Measurements from ENCODE around the gene LCP2. TPM values are rescaled to one million over a fixed set of nuclear protein-coding genes. Genes with fewer than 3 reads are reported as not detected.

The LCP2 gene
- total RNA-seq, 1 donor from 2014 or later, result 283 TPM

GRCh38 chr5:170270293-170271069 lies 27.1 kb downstream of the LCP2 start:
- H3K27ac Mint-ChIP-seq, result peak overlapping the region; percentile 73
- no peaks in the 10 kb centered on the region for H3K27me3 Mint-ChIP-seq
- peak; percentile 58 for DNase-seq
- peaks cover 87% of the 10 kb centered on the region for H3K4me1 Mint-ChIP-seq
- peaks cover 91% of the 10 kb centered on the region for H3K36me3 Mint-ChIP-seq (ENCODE audit: low read depth)
- no peaks in the 10 kb centered on the region for H3K9me3 Mint-ChIP-seq
- intact Hi-C loops (cut with micrococcal nuclease), result loop anchor here (10.0 kb wide), 1 partner anchor 616 kb away; no protein-coding TSS in a partner anchor
- peak overlapping the region; percentile 38 for H3K4me3 Mint-ChIP-seq

DNA sequence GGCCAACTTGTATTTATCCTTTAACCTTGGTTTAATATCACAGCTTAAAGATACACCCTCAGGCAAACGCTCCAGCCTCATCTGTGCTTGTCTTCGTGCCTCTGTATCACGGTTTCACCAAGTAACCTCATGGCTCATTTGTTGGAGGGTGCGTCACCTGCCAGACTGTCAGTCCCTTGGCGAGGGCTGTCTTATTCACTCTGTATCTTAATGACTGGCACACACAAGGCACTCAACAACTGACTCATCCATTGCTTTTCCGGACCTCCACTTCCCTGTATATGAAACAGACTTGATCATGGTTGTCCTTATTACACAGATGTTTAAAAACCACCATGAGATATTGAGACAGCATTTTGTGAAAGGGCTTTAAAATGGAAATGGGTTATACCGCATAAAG lies 28.0 kb downstream of the LCP2 start:
- peaks cover 87% of the 10 kb centered on the region for H3K36me3 Mint-ChIP-seq (ENCODE audit: low read depth)
- peak overlapping the region; percentile 83 for H3K27ac Mint-ChIP-seq
- no peaks in the 10 kb centered on the region for H3K27me3 Mint-ChIP-seq
- intact Hi-C loops (cut with micrococcal nuclease), result loop anchor here (5.0 kb wide), 2 partner anchors 33 to 153 kb away; no protein-coding TSS in a partner anchor
- peaks cover 81% of the 10 kb centered on the region for H3K4me1 Mint-ChIP-seq
- peak overlapping the region; percentile 56 for H3K4me3 Mint-ChIP-seq
- peak; percentile 70 for DNase-seq
- H3K9me3 Mint-ChIP-seq, result no peaks in the 10 kb centered on the region

GRCh38 chr5:170268884-170269283 lies 28.7 kb downstream of the LCP2 start:
- intact Hi-C loops (cut with micrococcal nuclease), result loop anchor here (1.0 to 5.0 kb wide), 3 partner anchors 33 to 153 kb away; no protein-coding TSS in a partner anchor
- H3K36me3 Mint-ChIP-seq (ENCODE audit: low read depth), result peaks cover 86% of the 10 kb centered on the region
- DNase-seq, result peak; percentile 62
- H3K9me3 Mint-ChIP-seq, result no peaks in the 10 kb centered on the region
- H3K27ac Mint-ChIP-seq, result peak overlapping the region; percentile 83
- no peaks in the 10 kb centered on the region for H3K27me3 Mint-ChIP-seq
- H3K4me1 Mint-ChIP-seq, result peaks cover 80% of the 10 kb centered on the region
- H3K4me3 Mint-ChIP-seq, result peak overlapping the region; percentile 26

- intact Hi-C loops (cut with micrococcal nuclease), result loop anchor here (1.0 to 5.0 kb wide), 3 partner anchors 34 to 154 kb away; no protein-coding TSS in a partner anchor
- Mint-ChIP-seq H3K9me3 (no peaks in the 10 kb centered on the region), H3K27ac (peak overlapping the region; percentile 77), H3K36me3 (ENCODE audit: low read depth) (peaks cover 87% of the 10 kb centered on the region), H3K4me1 (peaks cover 80% of the 10 kb centered on the region), H3K27me3 (no peaks in the 10 kb centered on the region), H3K4me3 (peak overlapping the region; percentile 73)
- DNase-seq, result peak; percentile 56
These were observed 29.4 kb downstream of the LCP2 start for GRCh38 chr5:170268153-170268689.

DNA sequence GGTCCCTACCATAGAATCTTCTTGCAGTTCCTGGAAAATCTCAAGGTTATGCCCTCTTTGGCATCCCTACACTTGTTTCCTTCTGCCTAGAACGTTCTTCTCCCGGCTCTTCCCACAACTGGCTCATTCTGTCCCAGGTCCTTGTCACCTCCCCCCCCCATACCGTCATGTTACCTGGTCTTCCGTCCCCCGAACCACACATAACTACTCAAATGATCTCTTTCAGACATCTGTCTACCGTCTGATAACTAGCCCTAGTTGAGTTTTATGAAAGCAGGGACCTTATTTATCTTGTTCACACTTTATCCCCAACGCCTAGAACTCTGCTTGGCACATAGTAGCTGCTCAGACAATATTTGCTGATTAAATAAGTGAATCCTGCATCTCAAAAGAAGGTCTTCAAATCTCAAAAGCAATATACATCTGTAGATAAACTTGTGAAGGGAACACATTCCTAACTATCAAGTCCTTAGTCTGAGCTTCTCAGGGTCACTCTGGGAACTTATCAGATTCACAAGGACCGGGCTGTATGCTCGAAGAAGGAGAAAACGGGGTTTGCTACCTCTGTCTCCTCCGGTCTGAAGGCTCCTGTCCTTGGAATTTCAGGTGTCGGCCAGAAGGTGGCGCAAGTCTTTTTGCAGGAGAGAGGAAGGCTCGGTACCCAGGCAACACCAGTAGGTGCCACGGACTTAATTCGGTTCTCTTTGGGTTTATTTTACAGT lies 30.0 kb downstream of the LCP2 start:
- DNase-seq, result peak; percentile 93
- Mint-ChIP-seq H3K4me1 (peaks cover 79% of the 10 kb centered on the region), H3K27me3 (no peaks in the 10 kb centered on the region), H3K4me3 (peak overlapping the region; percentile 73), H3K36me3 (ENCODE audit: low read depth) (peaks cover 86% of the 10 kb centered on the region), H3K27ac (peak overlapping the region; percentile 77), H3K9me3 (no peaks in the 10 kb centered on the region)
- intact Hi-C loops (cut with micrococcal nuclease), result loop anchor here (1.0 to 5.0 kb wide), 4 partner anchors 35 to 155 kb away; no protein-coding TSS in a partner anchor

- peaks cover 88% of the 10 kb centered on the region for H3K36me3 Mint-ChIP-seq (ENCODE audit: low read depth)
- DNase-seq, result peak; percentile 78
- intact Hi-C loops (cut with micrococcal nuclease), result loop anchor here (1.0 to 5.0 kb wide), 6 partner anchors 8 to 156 kb away; no protein-coding TSS in a partner anchor
- H3K27ac Mint-ChIP-seq, result peak overlapping the region; percentile 77
- H3K4me1 Mint-ChIP-seq, result peaks cover 82% of the 10 kb centered on the region
- H3K27me3 Mint-ChIP-seq, result no peaks in the 10 kb centered on the region
- peak overlapping the region; percentile 73 for H3K4me3 Mint-ChIP-seq
- H3K9me3 Mint-ChIP-seq, result no peaks in the 10 kb centered on the region
These were observed 30.8 kb downstream of the LCP2 start for GRCh38 chr5:170266570-170267381.

DNA sequence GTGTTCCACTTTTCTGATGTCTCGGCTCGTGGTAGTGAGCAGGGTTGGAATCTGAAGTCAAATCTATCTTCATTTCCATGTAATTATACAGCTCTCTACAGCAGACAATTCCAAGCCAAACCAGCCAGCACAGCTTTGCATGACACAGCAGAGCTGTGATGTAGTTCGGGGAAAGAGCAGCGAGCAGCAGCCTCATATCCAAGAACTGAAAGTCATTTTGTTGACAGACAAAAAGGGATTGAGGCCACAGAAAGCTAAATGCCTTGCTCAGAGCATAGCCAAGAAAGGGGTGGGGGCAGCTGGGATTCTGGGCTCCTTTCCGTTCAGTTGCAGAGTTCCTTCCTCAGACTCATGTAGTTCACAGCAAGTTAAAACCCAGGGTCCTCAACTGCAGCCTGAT lies 32.1 kb downstream of the LCP2 start:
- no peaks in the 10 kb centered on the region for H3K9me3 Mint-ChIP-seq
- peaks cover 88% of the 10 kb centered on the region for H3K36me3 Mint-ChIP-seq (ENCODE audit: low read depth)
- H3K27ac Mint-ChIP-seq, result peak overlapping the region; percentile 30
- H3K4me3 Mint-ChIP-seq, result no peak overlapping the region
- H3K4me1 Mint-ChIP-seq, result peaks cover 81% of the 10 kb centered on the region
- no peak for DNase-seq
- H3K27me3 Mint-ChIP-seq, result no peaks in the 10 kb centered on the region
- intact Hi-C loops (cut with micrococcal nuclease), result loop anchor here (5.0 kb wide), 2 partner anchors 37 to 157 kb away; no protein-coding TSS in a partner anchor

- DNase-seq, result no peak
- intact Hi-C loops (cut with micrococcal nuclease), result loop anchor here (2.0 kb wide), 1 partner anchor 15 kb away; no protein-coding TSS in a partner anchor
- H3K4me3 Mint-ChIP-seq, result peak overlapping the region; percentile 29
- peak overlapping the region; percentile 75 for H3K27ac Mint-ChIP-seq
- peaks cover 90% of the 10 kb centered on the region for H3K36me3 Mint-ChIP-seq (ENCODE audit: low read depth)
- H3K27me3 Mint-ChIP-seq, result no peaks in the 10 kb centered on the region
- H3K9me3 Mint-ChIP-seq, result no peaks in the 10 kb centered on the region
- H3K4me1 Mint-ChIP-seq, result peaks cover 81% of the 10 kb centered on the region
These were observed 33.7 kb downstream of the LCP2 start for GRCh38 chr5:170263906-170264305.

- H3K27ac Mint-ChIP-seq, result peak overlapping the region; percentile 89
- peak overlapping the region; percentile 65 for H3K4me3 Mint-ChIP-seq
- DNase-seq, result peak; percentile 86
- intact Hi-C loops (cut with micrococcal nuclease), result loop anchor here (1.0 to 2.0 kb wide), 2 partner anchors 9 to 16 kb away; no protein-coding TSS in a partner anchor
- H3K36me3 Mint-ChIP-seq (ENCODE audit: low read depth), result peaks cover 91% of the 10 kb centered on the region
- peaks cover 82% of the 10 kb centered on the region for H3K4me1 Mint-ChIP-seq
- H3K9me3 Mint-ChIP-seq, result no peaks in the 10 kb centered on the region
- H3K27me3 Mint-ChIP-seq, result no peaks in the 10 kb centered on the region
These were observed 35.2 kb downstream of the LCP2 start for GRCh38 chr5:170262061-170263045.

GRCh38 chr5:170261528-170262043 lies 36.0 kb downstream of the LCP2 start:
- no peaks in the 10 kb centered on the region for H3K9me3 Mint-ChIP-seq
- peak overlapping the region; percentile 65 for H3K4me3 Mint-ChIP-seq
- intact Hi-C loops (cut with micrococcal nuclease), result loop anchor here (1.0 to 2.0 kb wide), 2 partner anchors 8 to 17 kb away; no protein-coding TSS in a partner anchor
- peaks cover 91% of the 10 kb centered on the region for H3K36me3 Mint-ChIP-seq (ENCODE audit: low read depth)
- no peak for DNase-seq
- peaks cover 80% of the 10 kb centered on the region for H3K4me1 Mint-ChIP-seq
- H3K27ac Mint-ChIP-seq, result peak overlapping the region; percentile 89
- no peaks in the 10 kb centered on the region for H3K27me3 Mint-ChIP-seq

GRCh38 chr5:170257370-170257769 lies 40.2 kb downstream of the LCP2 start:
- no peak overlapping the region for H3K4me3 Mint-ChIP-seq
- peaks cover 94% of the 10 kb centered on the region for H3K36me3 Mint-ChIP-seq (ENCODE audit: low read depth)
- no peaks in the 10 kb centered on the region for H3K27me3 Mint-ChIP-seq
- no peaks in the 10 kb centered on the region for H3K9me3 Mint-ChIP-seq
- intact Hi-C loops (cut with micrococcal nuclease), result no loop called here
- peak overlapping the region; percentile 61 for H3K27ac Mint-ChIP-seq
- peak; percentile 48 for DNase-seq
- peaks cover 77% of the 10 kb centered on the region for H3K4me1 Mint-ChIP-seq

- Mint-ChIP-seq H3K4me3 (no peak overlapping the region), H3K9me3 (no peaks in the 10 kb centered on the region), H3K4me1 (peaks cover 69% of the 10 kb centered on the region), H3K27ac (peak overlapping the region; percentile 61), H3K36me3 (ENCODE audit: low read depth) (peaks cover 94% of the 10 kb centered on the region), H3K27me3 (no peaks in the 10 kb centered on the region)
- DNase-seq, result peak; percentile 54
- intact Hi-C loops (cut with micrococcal nuclease), result no loop called here
These were observed 41.0 kb downstream of the LCP2 start for GRCh38 chr5:170256571-170256970.

All from activated CD4-positive, alpha-beta T cell treated with anti-CD3 and anti-CD28 coated beads, Interleukin-2, amount 10 ng/mL, durations not matched to agents 24 days and 14 days (primary cell).